Measurements from ENCODE around the gene TIMM8B.

TIMM8B gene

GRCh38 chr11:112103446-112103845, 16.9 kb upstream of the TIMM8B start (continued):
- TF ChIP-seq ZSCAN5A (tag by site-specific recombination; IDR thresholded peaks at IDR 0.05) (no peak), ZNF639 (tag by site-specific recombination; IDR thresholded peaks at IDR 0.05) (no peak), ZSCAN23 (tag by site-specific recombination; IDR thresholded peaks at IDR 0.05) (no peak), PRDM4 (tag by site-specific recombination; IDR thresholded peaks at IDR 0.05) (no peak), ZNF292 (tag by site-specific recombination; IDR thresholded peaks at IDR 0.05; ENCODE audit: borderline replicate concordance, low read depth) (no peak), ZNF148 (tag by site-specific recombination; IDR thresholded peaks at IDR 0.05; ENCODE audit: borderline replicate concordance) (no peak), ATF2 (tag by site-specific recombination; IDR thresholded peaks at IDR 0.05; ENCODE audit: low read depth) (no peak), WT1 (tag by site-specific recombination; IDR thresholded peaks at IDR 0.05) (no peak), ZNF16 (tag by site-specific recombination; IDR thresholded peaks at IDR 0.05; ENCODE audit: low read depth) (no peak)

GRCh38 chr11:112100462-112100861, 13.9 kb upstream of the TIMM8B start:
- TF ChIP-seq ZNF48 (tag by site-specific recombination; IDR thresholded peaks at IDR 0.05) (no peak), ZNF10 (tag by site-specific recombination; IDR thresholded peaks at IDR 0.05) (no peak), ZNF544 (tag by site-specific recombination; IDR thresholded peaks at IDR 0.05) (no peak), ZNF76 (tag by site-specific recombination; IDR thresholded peaks at IDR 0.05; ENCODE audit: borderline replicate concordance, low read depth) (no peak), PRDM10 (tag by site-specific recombination; IDR thresholded peaks at IDR 0.05) (no peak), ZNF585B (tag by site-specific recombination; IDR thresholded peaks at IDR 0.05) (no peak), BCL6B (tag by site-specific recombination; IDR thresholded peaks at IDR 0.05) (no peak), ZNF157 (tag by site-specific recombination; IDR thresholded peaks at IDR 0.05) (no peak), ZNF600 (tag by site-specific recombination; IDR thresholded peaks at IDR 0.05) (no peak), ZNF404 (tag by site-specific recombination; IDR thresholded peaks at IDR 0.05) (no peak), ZNF501 (tag by site-specific recombination; IDR thresholded peaks at IDR 0.05) (no peak), ZNF701 (tag by site-specific recombination; IDR thresholded peaks at IDR 0.05) (no peak)
- CTCF ChIA-PET, result interaction anchor here (1.3 to 7.4 kb wide), 2 partner anchors 12 to 75 kb away, joined by 6 to 36 read pairs; partner anchors contain the start of gene BCO2
- H3K36me3 ChIP-seq (ENCODE audit: control insufficient read depth in 2 of 2, insufficient read depth in 1 of 2, low read length in 2 of 2), result peaks cover 0 to 20% of the 10 kb centered on the region in 2 experiments; a peak in 2 of 3 replicates
- H3K27ac ChIP-seq (ENCODE audit: extremely low read depth, low read depth, low read length), result no peak overlapping the region
- no peaks in the 10 kb centered on the region for H3K4me1 ChIP-seq (ENCODE audit: control insufficient read depth, insufficient read depth, low read length)
- no peaks in the 10 kb centered on the region for H3K9me3 ChIP-seq (ENCODE audit: control insufficient read depth, insufficient read depth, low read depth, low read length)
- H3K4me3 ChIP-seq (ENCODE audit: low read depth, low read length), result no peak overlapping the region
- POLR2A ChIA-PET, result no interaction called here

Measured in HEK293 (cell line).